ENCODE results near the gene PCDHGC3.

PCDHGC3 gene

GRCh38 chr5:141515946-141516671 is 40.3 kb downstream of the PCDHGC3 start:
- H3K9ac ChIP-seq (ENCODE audit: low read length) = peak overlapping the region; percentile 37
- no peak overlapping the region for H3K4me3 ChIP-seq (ENCODE audit: low read length)
- H3K36me3 ChIP-seq (ENCODE audit: control insufficient read depth, insufficient read depth, low read length, severe bottlenecking) = peaks cover 7% of the 10 kb centered on the region
- no peaks in the 10 kb centered on the region for H3K27me3 ChIP-seq (replicated peaks; ENCODE audit: control insufficient read depth, insufficient read depth, low read length)
- no peaks in the 10 kb centered on the region for H3K9me3 ChIP-seq (ENCODE audit: control insufficient read depth, low read length)
- DNase-seq (ENCODE audit: low read depth) = no peak
- H3K4me1 ChIP-seq (ENCODE audit: control insufficient read depth, insufficient read depth, low read length) = peaks cover 66% of the 10 kb centered on the region

DNA sequence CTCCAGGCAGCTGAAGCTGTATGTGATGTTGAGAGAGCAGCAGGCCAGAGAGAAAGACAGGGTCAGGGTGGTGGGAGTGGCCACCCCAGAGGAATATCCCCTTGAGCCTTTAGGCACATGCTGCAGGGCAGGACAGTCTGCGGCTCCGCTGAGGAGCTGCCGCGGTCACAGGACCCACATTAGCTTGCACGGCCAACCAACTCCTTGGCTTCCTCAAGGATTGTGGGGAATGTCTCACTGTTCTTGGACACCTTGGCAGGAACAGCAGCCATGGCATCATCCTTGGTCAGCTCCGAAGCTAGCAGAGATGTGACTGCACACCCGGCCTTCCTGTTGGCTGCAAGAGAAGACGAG is 40.9 kb downstream of the PCDHGC3 start:
- Histone ChIP-seq H3K27me3 (replicated peaks; ENCODE audit: control insufficient read depth, insufficient read depth, low read length) (no peaks in the 10 kb centered on the region), H3K9me3 (ENCODE audit: control insufficient read depth, low read length) (no peaks in the 10 kb centered on the region), H3K4me1 (ENCODE audit: control insufficient read depth, insufficient read depth, low read length) (peaks cover 71% of the 10 kb centered on the region), H3K9ac (ENCODE audit: low read length) (peak overlapping the region; percentile 37), H3K4me3 (ENCODE audit: low read length) (no peak overlapping the region), H3K36me3 (ENCODE audit: control insufficient read depth, insufficient read depth, low read length, severe bottlenecking) (peaks cover 3% of the 10 kb centered on the region)
- no peak for DNase-seq (ENCODE audit: low read depth)

DNA sequence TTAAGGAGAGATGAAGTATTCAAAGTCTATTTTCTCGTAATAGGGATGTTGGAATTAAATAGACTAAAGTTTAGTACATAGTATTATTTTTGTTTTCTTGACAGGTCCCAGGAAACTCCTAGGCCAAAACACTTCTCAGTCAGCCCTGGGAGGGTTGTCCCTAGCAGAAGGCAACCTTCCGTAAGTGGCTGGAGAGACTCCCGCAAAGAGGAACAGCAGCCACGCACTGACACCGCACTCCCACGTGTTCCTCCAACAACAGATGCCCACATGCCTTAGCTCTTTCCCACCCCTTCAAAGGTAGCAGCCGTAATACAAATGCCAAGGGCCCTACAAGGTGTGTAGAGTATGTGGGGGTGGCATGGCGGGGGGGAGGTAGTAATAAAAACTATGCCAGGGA is 41.5 kb downstream of the PCDHGC3 start:
- Histone ChIP-seq H3K27me3 (replicated peaks; ENCODE audit: control insufficient read depth, insufficient read depth, low read length) (no peaks in the 10 kb centered on the region), H3K9ac (ENCODE audit: low read length) (no peak overlapping the region), H3K4me1 (ENCODE audit: control insufficient read depth, insufficient read depth, low read length) (peaks cover 72% of the 10 kb centered on the region), H3K36me3 (ENCODE audit: control insufficient read depth, insufficient read depth, low read length, severe bottlenecking) (no peaks in the 10 kb centered on the region), H3K9me3 (ENCODE audit: control insufficient read depth, low read length) (no peaks in the 10 kb centered on the region), H3K4me3 (ENCODE audit: low read length) (no peak overlapping the region)
- DNase-seq (ENCODE audit: low read depth) = no peak

- Histone ChIP-seq H3K4me1 (ENCODE audit: control insufficient read depth, insufficient read depth, low read length) (peaks cover 69% of the 10 kb centered on the region), H3K9me3 (ENCODE audit: control insufficient read depth, low read length) (no peaks in the 10 kb centered on the region), H3K4me3 (ENCODE audit: low read length) (no peak overlapping the region), H3K27me3 (replicated peaks; ENCODE audit: control insufficient read depth, insufficient read depth, low read length) (no peaks in the 10 kb centered on the region), H3K9ac (ENCODE audit: low read length) (no peak overlapping the region), H3K36me3 (ENCODE audit: control insufficient read depth, insufficient read depth, low read length, severe bottlenecking) (no peaks in the 10 kb centered on the region)
- peak; percentile 76 for DNase-seq (ENCODE audit: low read depth)
Measured at GRCh38 chr5:141517880-141518617, 42.3 kb downstream of the PCDHGC3 start.

- H3K9me3 ChIP-seq (ENCODE audit: control insufficient read depth, low read length) = no peaks in the 10 kb centered on the region
- no peak overlapping the region for H3K4me3 ChIP-seq (ENCODE audit: low read length)
- H3K27me3 ChIP-seq (replicated peaks; ENCODE audit: control insufficient read depth, insufficient read depth, low read length) = no peaks in the 10 kb centered on the region
- DNase-seq (ENCODE audit: low read depth) = no peak
- H3K36me3 ChIP-seq (ENCODE audit: control insufficient read depth, insufficient read depth, low read length, severe bottlenecking) = no peaks in the 10 kb centered on the region
- H3K4me1 ChIP-seq (ENCODE audit: control insufficient read depth, insufficient read depth, low read length) = peaks cover 64% of the 10 kb centered on the region
- H3K9ac ChIP-seq (ENCODE audit: low read length) = no peak overlapping the region
Measured at GRCh38 chr5:141518618-141519015, 42.9 kb downstream of the PCDHGC3 start.

- DNase-seq (ENCODE audit: low read depth) = no peak
- Histone ChIP-seq H3K4me1 (ENCODE audit: control insufficient read depth, insufficient read depth, low read length) (peaks cover 62% of the 10 kb centered on the region), H3K27me3 (replicated peaks; ENCODE audit: control insufficient read depth, insufficient read depth, low read length) (no peaks in the 10 kb centered on the region), H3K9ac (ENCODE audit: low read length) (no peak overlapping the region), H3K36me3 (ENCODE audit: control insufficient read depth, insufficient read depth, low read length, severe bottlenecking) (no peaks in the 10 kb centered on the region), H3K4me3 (ENCODE audit: low read length) (no peak overlapping the region), H3K9me3 (ENCODE audit: control insufficient read depth, low read length) (no peaks in the 10 kb centered on the region)
Measured at GRCh38 chr5:141519605-141520565, 44.1 kb downstream of the PCDHGC3 start.

- Histone ChIP-seq H3K4me1 (ENCODE audit: control insufficient read depth, insufficient read depth, low read length) (peaks cover 62% of the 10 kb centered on the region), H3K36me3 (ENCODE audit: control insufficient read depth, insufficient read depth, low read length, severe bottlenecking) (no peaks in the 10 kb centered on the region), H3K27me3 (replicated peaks; ENCODE audit: control insufficient read depth, insufficient read depth, low read length) (no peaks in the 10 kb centered on the region), H3K9me3 (ENCODE audit: control insufficient read depth, low read length) (no peaks in the 10 kb centered on the region), H3K9ac (ENCODE audit: low read length) (peak overlapping the region; percentile 64), H3K4me3 (ENCODE audit: low read length) (peak overlapping the region; percentile 8)
- DNase-seq (ENCODE audit: low read depth) = peak; percentile 96
Measured at GRCh38 chr5:141521244-141521781, 45.5 kb downstream of the PCDHGC3 start.

DNA sequence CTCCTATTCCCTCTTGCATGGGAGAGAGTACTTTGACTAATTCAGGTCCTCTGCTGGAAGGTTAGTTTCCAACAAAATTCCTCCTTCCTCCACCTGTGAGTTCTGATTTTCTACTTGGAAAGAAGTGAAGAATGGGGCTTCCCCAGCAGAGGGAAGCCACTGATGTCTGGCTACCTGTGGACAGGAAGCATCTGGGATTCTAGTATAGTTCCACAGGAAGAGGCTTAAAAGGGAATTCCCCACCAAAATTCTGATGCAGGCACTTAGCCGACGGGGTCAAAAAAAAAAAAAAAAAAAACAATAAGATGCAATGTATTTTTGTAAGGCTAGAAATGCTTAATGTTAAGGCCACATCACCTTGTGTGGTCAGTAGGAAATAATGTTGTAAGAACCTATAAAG is 46.5 kb downstream of the PCDHGC3 start:
- H3K4me3 ChIP-seq (ENCODE audit: low read length) = no peak overlapping the region
- H3K4me1 ChIP-seq (ENCODE audit: control insufficient read depth, insufficient read depth, low read length) = peaks cover 53% of the 10 kb centered on the region
- H3K27me3 ChIP-seq (replicated peaks; ENCODE audit: control insufficient read depth, insufficient read depth, low read length) = no peaks in the 10 kb centered on the region
- no peaks in the 10 kb centered on the region for H3K9me3 ChIP-seq (ENCODE audit: control insufficient read depth, low read length)
- no peaks in the 10 kb centered on the region for H3K36me3 ChIP-seq (ENCODE audit: control insufficient read depth, insufficient read depth, low read length, severe bottlenecking)
- peak overlapping the region; percentile 64 for H3K9ac ChIP-seq (ENCODE audit: low read length)
- no peak for DNase-seq (ENCODE audit: low read depth)

- Histone ChIP-seq H3K9me3 (ENCODE audit: control insufficient read depth, low read length) (no peaks in the 10 kb centered on the region), H3K36me3 (ENCODE audit: control insufficient read depth, insufficient read depth, low read length, severe bottlenecking) (no peaks in the 10 kb centered on the region), H3K4me3 (ENCODE audit: low read length) (no peak overlapping the region), H3K27me3 (replicated peaks; ENCODE audit: control insufficient read depth, insufficient read depth, low read length) (no peaks in the 10 kb centered on the region), H3K4me1 (ENCODE audit: control insufficient read depth, insufficient read depth, low read length) (peaks cover 67% of the 10 kb centered on the region), H3K9ac (ENCODE audit: low read length) (peak overlapping the region; percentile 5)
- DNase-seq (ENCODE audit: low read depth) = no peak
Measured at GRCh38 chr5:141523991-141524390, 48.2 kb downstream of the PCDHGC3 start.

- Histone ChIP-seq H3K27me3 (replicated peaks; ENCODE audit: control insufficient read depth, insufficient read depth, low read length) (no peaks in the 10 kb centered on the region), H3K36me3 (ENCODE audit: control insufficient read depth, insufficient read depth, low read length, severe bottlenecking) (no peaks in the 10 kb centered on the region), H3K9me3 (ENCODE audit: control insufficient read depth, low read length) (no peaks in the 10 kb centered on the region), H3K4me1 (ENCODE audit: control insufficient read depth, insufficient read depth, low read length) (peaks cover 70% of the 10 kb centered on the region), H3K4me3 (ENCODE audit: low read length) (peak overlapping the region; percentile 36), H3K9ac (ENCODE audit: low read length) (peak overlapping the region; percentile 61)
- DNase-seq (ENCODE audit: low read depth) = peak; percentile 99
Measured at GRCh38 chr5:141524604-141525597, 49.1 kb downstream of the PCDHGC3 start.

All from adipocyte (in vitro differentiated cells).